ENCODE measurements around the gene MYO1D.

DNA sequence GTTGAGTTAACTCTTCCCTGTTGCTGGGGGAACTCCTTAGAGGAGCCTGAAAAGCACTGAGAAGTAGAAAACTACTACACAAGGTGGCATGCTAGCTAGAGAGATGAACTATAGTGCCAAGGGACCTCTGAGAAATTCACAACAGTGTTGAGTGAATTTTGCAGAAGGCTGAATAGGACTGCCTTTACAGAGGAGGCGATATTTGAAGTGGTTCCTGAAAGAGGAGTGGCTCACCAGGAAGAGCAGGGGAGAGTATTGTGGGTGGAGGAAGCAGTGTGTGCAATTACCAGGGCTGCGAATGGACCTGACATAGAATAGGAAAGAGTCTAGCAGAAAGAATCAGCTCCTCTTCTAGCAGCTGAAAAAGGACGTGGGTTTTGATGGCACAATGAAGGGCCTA, 323.8 kb downstream of the MYO1D start:
- TF ChIP-seq, protein P1, sequence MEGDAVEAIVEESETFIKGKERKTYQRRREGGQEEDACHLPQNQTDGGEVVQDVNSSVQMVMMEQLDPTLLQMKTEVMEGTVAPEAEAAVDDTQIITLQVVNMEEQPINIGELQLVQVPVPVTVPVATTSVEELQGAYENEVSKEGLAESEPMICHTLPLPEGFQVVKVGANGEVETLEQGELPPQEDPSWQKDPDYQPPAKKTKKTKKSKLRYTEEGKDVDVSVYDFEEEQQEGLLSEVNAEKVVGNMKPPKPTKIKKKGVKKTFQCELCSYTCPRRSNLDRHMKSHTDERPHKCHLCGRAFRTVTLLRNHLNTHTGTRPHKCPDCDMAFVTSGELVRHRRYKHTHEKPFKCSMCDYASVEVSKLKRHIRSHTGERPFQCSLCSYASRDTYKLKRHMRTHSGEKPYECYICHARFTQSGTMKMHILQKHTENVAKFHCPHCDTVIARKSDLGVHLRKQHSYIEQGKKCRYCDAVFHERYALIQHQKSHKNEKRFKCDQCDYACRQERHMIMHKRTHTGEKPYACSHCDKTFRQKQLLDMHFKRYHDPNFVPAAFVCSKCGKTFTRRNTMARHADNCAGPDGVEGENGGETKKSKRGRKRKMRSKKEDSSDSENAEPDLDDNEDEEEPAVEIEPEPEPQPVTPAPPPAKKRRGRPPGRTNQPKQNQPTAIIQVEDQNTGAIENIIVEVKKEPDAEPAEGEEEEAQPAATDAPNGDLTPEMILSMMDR (IDR thresholded peaks at IDR 0.05) = no peak
- no peak for TF ChIP-seq POLR2A (IDR thresholded peaks at IDR 0.05)
